Islet precursor cell (in vitro differentiated cells): ENCODE results near the gene PPIH.
"Not testable (repeated sequence)": the region's sequence is repeated elsewhere in the genome, so short reads cannot be mapped to it uniquely, and the experiment has no call there.

Experiments
- DNase-seq: peaks from one replicate; pipeline ENCODE4 v3.0.0-alpha.2; 2018

PPIH gene

DNA sequence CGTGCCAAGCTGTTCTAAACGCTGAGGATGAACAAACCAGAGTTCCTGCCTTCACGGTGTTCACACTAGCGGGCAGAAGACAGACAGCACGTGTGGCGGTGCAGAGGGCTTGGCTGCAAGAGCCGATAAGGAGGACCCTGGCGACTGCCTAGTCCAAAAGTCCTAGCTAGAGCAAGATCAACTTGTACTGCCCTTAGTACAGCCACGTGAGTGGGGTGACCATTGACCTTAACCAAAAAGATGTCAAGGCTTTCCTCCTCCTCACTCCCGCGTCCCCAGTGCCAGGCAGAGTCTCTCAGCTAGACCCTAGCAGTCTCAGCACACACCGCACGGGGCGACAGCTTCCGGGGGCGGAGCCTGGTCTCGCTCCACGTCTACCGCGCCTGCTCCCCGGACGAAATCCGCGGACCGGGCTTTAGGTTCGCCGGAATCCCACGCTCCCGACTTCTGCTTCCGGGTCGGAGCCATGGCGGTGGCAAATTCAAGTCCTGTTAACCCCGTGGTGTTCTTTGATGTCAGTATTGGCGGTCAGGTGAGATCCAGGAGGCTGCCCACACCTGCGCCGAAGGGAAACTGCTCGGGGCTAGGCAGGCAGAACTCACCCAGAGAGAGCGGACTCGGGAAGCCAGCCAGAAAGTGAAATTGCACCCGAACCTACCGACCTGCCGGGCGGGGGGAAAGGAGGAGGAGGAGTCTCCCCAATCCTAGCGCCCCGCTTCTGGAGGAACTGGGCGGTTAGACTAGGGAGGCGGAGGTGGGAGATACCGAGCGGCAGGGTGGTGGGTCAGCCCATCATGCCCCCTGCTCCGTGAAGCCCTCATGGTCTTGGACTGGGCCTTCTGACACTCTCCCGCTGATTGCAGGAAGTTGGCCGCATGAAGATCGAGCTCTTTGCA lies at the start of gene PPIH:
TSS of gene PPIH (plus strand) at position 443 of the 896 bp plus-strand sequence. CDS start at position 467, 24 bp downstream.
- peak; percentile 98 for DNase-seq

DNA sequence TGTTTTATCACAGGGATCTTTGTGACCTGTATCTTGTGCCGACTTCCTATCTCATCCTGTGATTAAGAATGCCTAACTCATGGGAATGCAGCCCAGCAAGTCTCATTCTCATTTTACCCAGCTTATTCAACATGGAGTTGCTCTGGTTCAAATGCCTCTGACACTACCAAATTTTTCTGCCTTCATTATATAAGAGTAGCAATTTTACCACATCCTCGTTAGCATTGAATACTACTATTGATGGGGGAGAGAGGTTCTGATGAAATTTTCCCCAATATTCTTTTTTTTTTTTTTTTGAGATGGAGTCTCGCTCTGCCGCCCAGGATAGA lies 44.5 kb upstream of the PPIH start:
- DNase-seq: no peak

DNA sequence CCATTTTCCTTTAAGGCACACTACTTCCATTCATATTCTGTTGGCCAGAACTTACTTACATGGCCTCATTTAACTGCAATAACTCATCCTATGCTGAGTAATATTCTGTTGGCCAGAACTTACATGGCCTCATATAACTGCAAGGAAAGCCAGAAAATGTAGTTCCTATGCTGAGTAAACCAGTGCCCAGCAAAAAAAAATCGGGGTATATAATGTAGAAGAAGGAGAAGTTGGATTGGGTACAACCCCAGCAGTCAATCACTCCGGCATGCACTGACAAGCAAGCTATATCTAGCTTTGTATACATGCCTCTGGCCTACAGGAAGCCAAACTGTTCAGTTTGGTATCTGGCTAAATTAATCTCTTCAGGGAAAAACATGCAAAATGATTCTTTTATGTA lies 39.4 kb upstream of the PPIH start:
- DNase-seq: no peak

DNA sequence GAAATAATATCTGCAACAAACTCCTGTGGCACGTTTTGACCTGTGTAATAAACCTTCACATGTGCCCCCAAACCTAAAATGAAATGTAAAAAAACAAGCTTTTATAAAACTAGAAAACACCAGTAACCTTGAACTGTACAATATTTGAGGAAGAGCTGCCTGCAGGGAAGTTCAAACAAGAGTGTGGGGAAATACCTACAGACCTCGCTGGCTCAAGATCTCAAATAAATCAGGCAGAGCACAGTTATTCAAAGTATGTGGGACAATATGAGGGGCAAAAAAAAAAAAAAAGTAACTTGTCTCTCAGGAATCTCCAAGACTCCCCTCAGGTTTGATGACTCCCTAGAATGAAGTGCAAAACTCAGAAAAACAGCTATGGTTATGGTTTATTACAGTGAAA lies 37.9 kb upstream of the PPIH start:
- no peak for DNase-seq

DNA sequence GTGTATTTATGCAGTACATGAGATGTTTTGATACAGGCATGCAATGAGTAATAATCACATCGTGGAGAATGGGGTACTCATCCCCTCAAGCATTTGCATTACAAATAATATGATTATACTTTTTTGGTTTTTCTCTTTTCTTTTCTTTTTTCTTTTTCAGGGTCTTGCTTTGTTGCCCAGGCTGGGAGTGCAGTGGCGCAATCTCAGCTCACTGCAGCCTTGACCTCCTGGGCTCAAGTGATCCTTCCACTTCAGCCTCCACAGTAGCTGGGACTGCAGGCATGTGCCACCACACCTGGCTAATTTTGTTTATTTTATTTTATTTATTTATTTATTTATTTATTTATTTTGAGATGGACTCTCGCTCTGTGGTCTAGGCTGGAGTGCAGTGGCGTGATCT lies 37.0 kb upstream of the PPIH start:
- DNase-seq: not testable (repeated sequence)

DNA sequence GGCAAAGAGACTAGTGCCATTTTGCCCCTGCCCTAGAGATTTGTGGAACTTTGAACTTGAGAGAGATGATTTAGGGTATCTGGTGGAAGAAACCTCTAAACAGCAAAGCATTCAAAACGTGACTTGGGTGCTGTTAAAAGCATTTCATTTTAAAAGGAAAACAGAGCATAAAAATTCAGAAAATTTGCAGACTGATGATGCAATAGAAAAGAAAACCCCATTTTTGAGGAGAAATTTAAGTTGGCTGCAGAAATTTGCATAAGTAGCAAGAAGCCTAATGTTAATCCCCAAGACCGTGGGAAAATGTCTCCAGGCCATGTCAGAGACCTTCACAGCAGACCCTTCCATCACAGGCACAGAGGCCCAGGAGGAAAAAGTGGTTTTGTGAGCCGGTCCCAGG lies 31.0 kb upstream of the PPIH start:
- DNase-seq: not testable (repeated sequence)

DNA sequence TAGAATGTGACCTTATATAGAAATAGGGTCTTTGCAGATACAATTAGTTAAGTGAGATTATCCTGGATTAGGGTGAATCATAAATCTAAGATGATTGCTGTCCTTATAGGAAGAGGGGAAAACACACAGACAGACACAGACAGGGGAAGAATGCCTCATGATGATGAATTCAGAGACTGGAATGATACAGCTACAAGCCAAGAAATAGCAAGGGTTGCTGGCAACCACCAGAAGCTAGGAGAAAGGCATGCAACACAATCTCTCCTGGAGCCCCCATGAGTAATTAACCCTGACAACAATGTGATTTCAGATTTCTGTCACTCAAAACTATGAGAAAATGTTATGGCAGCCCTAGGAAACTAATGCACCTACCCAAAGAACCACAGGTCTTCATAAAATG lies 19.1 kb upstream of the PPIH start:
- DNase-seq: no peak

DNA sequence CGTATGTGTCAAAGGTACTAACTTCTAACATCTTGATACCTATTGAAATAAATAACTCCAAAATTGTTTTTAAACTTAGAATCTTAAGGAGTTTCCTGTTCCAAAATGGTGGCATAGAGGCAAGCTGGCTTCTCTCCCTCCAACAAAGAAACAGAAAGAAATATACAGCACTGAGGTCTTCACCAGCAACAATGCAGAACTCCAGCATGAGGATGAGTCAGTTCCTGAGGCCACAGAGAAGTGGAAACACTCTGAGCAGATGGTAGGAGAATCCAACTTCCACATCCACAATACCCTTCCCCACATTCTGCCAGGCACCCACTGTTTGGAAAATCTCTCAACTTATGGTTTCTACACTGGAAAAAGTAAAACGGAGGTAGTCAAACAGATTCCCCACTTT lies 12.2 kb upstream of the PPIH start:
- DNase-seq: no peak

DNA sequence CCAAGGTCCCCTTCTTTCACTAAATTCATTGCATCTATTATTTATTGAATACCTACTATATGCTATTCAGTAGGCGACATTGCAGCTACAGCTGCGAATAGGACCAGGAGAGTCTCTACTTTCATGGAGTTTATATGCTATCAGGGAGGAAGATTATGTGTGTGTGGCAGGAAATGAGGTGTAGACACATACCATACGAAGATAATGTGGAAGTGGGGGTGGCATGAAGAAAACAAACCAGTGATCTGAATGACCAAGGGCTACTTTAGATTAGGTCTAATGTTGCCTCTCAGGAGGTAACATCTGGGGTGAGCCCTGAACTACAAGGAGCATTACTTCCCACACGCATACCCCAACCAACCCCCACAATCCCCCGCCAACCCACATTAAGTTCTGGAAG lies 1.0 kb upstream of the PPIH start:
- DNase-seq: no peak

DNA sequence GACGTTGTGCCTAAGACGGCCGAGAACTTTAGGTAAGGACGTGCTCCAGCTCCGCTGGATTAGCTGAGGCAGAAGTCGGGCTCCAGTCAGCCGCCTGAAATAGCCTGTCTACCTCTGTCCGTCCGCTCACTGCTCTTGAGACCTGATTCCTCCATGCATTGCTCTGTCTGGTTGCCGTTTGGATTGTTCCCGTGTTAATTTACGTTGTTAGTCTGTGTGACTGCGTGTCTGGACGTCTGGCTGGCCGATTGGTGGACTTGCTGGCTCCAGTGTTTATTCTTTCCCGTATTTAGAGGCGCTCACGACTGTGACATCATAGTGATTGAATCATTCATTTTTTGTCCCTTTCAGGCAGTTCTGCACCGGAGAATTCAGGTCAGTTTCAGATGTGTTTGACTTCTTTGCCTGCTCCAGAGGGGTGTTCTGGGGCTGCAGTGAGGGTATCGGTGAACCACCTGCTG lies 684 bp downstream of the PPIH start:
- DNase-seq: no peak

DNA sequence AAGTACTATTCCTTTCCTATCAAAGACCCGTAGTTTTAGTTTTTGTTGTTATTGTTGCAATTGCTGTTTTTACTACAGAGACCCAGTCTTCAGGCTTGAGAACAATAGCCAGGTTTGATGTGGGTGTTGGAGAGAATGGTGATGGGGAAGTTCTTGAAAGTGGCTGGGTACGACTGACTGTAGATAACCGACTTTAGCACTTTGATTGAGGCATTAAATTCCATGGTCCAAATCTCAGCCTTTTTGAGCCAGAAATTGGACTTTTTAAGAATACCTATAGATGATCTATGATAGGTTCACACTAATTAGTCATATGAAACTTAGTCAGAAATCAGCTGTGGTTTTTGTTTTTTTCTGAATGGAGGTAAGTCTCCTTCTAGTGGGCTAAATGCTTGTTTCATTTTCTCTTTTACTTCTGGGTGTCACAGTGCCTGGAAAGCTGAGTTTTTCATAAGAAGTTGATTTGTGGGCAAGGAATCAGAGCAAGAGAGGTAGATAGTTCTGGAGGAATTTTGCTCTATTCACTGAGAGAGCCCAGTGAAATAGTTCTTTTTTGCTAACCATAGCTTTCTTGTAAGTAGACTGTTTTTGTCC lies 2.8 kb downstream of the PPIH start:
- no peak for DNase-seq

DNA sequence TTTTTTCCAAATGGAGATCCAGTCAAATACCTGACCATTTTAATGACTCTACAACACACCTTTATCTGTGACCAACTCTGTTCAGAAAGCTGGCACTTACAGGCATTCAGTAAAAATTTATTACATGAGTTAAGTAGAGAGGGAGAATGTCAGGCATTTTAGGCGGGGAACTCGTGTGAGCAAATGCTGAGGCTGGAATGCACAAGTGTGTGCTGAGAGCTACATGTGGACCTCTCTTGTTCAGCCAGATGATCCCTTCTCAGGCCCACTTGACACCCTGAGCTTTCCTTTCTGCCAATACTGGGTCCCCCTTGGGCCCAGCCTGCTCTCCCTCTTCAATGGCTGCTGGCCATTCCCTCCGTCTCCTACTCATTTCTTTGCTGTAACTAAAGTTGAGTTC lies 11.7 kb downstream of the PPIH start:
- no peak for DNase-seq

DNA sequence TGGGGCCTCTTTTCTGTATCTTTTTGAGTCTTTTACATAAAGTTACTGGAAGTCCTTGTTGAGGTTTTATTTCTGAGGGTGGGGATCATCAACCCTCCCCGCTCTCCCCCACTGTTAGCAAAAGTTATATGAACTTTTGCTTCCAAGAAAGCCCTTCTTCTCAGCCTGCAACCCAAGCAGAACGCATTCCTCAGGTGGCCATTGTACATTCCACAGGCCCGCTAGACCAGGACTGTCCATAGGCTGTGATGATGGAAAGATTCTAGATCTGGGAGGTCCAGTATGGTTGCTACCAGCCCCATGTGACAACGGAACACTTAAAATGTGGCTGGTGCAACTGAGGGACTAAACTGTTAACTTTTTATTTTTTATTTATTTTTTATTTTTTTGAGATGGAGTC lies 12.2 kb downstream of the PPIH start:
- no peak for DNase-seq

DNA sequence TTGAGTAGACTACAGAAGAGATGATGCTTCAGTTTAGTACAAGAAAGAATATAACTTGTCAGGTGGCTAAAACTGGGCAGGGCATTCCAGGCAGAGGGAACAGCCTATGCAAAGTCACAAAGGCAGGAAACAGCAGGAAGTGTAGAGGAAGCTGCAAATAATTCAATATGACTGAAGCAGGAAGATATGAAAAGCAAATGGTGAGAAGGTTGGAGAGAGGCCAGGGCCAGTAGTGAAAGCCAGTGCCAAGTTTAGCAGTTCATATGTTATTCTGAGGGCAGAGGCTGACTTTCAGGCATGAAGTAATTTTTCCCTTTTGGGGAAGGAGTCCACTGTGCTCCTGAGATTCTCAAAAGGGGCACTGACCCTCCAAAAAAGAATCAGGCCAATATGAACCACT lies 16.0 kb downstream of the PPIH start:
- no peak for DNase-seq

DNA sequence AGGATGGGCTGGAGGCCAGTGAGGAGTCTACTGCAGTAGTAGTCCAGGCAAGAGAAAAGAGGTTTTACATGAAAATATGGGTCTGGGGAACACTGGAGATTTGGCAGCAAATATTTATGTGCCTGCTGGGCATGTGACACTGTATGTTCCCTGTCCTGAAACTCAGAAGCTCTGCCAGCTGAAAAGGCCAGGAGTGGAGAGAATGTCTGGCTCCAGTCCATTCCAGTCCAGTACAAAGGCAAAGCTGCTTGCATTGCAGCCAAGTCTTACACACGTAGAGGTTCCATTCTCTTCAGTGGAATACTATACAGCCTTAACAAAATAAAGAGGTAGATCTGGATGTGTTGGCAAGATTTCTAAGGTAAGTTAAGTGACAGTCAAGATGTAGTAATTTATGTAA lies 16.5 kb downstream of the PPIH start:
- no peak for DNase-seq

DNA sequence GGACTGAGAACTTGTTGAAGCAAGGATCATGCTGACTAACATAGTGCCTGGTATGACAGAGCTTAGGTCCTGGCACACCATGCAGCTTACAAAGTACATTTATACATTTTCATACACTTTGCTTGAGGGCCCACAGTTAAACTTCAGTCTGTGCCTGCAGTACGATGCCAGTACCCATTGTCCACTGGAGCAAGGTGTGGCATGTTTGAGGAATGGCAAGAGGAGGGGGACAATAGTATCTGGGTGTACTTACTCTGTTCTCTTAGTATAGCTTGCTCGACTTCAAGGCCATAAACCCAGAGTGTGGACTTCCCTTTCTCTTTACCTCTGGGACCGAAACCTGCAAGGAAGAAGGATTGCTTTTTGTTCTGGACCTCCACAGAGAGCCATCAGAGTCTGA lies 17.2 kb downstream of the PPIH start:
- DNase-seq: no peak

DNA sequence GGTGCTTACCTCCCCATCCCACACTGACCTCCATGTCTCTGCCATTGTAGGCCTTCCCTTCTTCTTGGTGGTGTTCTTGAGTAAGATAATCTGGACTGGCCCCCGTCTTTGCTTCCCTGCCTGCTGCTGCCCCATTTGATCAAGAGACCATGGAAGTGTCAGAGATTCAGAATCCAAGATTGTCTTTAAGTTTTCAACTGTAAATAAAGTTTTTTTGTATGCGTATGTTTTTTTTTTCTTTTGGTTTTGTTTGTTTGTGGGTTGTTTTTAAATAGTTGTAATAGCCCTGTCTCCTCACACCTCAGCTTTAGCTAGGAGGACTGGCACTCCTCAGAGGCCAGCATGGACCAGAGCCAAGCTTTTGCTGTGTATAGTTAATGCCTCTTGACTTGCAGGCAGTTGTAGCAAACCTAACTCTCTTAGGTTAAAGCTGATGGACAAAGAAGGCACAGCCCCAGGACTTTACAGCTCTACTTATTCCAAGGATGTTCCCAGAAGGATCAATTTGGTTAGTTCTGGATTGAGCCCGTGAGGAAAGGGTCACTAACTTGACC lies 18.4 kb downstream of the PPIH start:
- no peak for DNase-seq

DNA sequence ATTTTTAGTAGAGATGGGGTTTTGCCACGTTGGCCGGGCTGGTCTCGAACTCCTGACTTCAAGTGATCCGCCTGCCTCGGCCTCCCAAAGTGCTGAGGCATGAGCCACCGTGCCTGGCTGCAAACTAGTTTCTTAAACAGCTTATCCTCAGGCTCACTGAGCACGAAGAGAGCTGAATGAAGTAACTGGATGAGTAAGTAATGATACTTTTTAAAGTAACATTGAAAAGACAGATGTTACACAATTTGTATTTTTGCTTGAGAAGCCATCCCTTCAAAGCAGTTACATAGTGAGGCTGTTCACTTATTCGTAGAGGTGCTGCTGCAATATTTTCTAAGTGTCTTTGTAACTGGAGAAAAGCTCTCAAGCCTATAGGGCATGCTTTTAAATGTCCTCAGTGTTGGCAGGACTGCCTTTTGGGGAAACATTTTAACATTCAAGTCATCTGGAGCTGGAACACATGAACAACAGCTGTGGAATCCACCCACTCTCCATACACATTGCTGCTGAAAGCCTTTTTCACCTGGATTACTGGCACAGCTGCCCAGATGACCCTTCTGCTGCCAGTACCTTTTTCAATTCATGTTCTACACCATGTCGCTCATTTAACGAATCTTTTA lies 21.3 kb downstream of the PPIH start:
- DNase-seq: no peak

DNA sequence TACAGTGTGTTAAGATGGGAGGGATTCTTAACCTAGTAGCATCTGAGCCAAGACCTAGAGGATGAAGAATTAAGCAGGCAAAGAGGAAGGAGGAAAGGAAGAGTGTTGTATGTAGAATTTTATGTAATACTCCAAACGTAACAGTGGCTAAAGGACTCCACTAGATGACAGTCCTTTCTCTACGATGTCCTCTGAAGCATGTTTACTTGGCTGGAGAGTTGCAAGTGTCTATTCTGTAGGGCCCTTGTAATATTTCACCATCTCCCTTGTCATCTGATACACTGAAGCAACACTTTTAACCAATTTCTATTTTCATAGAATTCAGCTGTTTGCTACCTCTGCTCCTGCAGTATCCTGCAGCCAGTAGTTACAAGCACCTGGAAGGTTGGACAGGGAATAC lies 21.8 kb downstream of the PPIH start:
- DNase-seq: no peak

DNA sequence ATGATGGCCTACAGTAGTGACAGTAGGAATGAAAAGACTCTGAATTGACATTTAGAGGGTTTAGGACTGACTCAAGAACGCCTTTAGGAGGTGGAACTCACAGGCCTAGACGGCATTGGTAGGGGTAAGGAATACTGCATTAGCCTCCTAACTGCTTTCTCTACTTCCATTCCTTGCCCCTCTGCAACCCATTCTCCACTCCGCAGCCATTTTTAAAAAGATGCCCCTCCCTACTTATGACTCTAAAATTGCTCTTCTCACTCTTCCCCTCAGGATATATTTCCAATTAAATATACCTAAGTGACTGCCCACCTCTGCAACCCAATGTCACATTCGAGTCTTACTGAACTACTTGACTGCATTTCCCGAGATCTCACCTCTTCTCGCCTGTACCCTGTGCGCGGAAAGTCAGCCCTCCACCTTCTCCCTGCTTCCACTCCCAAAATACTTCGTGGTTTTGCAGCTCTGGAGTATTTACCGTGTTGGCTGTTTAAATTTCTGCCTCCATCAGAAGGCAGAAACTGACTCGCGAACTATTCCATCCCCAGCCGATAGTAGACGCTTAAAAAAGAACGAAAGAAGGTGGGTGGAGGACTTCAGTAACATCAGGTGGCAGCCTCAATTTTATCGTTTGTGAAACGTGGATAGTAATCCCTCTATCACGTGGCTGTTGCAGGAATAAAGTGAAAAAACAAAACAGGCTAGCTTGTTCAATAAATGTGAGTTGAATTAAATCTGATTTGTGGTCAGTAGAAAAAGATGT lies 22.9 kb downstream of the PPIH start:
- DNase-seq: no peak

DNA sequence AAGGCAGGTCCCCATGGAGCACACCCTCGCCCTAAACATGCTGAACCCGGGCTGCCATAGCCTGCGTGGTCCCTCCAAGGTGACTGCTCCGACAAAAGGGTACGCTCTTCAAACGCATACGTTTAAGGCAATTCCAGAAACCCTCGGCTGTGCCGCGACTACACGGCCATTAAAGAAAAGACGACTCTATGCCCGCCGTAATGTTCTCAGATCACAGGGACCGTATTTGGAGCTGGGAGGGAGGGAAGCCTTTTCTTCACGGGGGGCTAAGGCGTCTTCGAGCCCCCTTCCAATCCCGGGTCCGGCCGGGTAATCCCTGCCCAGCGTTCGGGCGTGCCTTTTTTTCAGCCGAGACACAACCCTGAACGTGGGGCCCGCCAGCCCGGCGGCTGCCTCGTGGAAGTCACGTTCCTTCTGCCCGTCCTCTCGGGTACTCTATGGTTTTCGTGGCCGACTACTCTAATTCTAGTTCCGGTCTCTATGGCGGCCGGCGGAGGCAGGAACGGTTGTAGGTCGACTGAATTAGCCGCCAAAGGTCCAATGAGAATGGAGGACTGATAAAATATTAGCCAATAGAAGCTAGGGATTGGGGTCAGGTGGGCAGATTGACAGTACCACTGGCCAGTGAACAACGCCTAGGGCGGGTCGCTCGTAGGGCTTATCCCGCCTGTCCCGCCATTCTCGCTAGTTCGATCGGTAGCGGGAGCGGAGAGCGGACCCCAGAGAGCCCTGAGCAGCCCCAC lies 23.7 kb downstream of the PPIH start, which contains the start of gene YBX1:
TSS of gene YBX1 (plus strand) at position 678 of the 743 bp plus-strand sequence. CDS start 148 bp downstream, outside the sequence.
- peak; percentile 99 for DNase-seq

DNA sequence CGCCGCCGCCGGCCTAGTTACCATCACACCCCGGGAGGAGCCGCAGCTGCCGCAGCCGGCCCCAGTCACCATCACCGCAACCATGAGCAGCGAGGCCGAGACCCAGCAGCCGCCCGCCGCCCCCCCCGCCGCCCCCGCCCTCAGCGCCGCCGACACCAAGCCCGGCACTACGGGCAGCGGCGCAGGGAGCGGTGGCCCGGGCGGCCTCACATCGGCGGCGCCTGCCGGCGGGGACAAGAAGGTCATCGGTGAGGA lies 24.2 kb downstream of the PPIH start:
- not testable (repeated sequence) for DNase-seq
